Ovary (tissue), 9 donors: ENCODE results near the gene SPAG16. TPM values are rescaled to one million over a fixed set of nuclear protein-coding genes. Genes with fewer than 3 reads are reported as not detected.

Source experiments
- DNase-seq, 5 donors: peaks; one replicate each; pipeline ENCODE4 v3.0.0-alpha.2; 2019 to 2020
- H3K27ac ChIP-seq, 2 donors: fragments of 200-600 bp; one replicate each; pipeline versions ENCODE4 v1.5.1 to v1.8.0; 2019 to 2022
- H3K27me3 ChIP-seq: fragments of 200-600 bp; one replicate; pipeline ENCODE4 v1.8.0; 2022
- H3K36me3 ChIP-seq: fragments of 200-600 bp; sonication (generic); one replicate; pipeline ENCODE4 v1.5.1; 2019
- H3K4me1 ChIP-seq: one replicate; pipeline ENCODE4 v1.8.1; 2013; ENCODE audit warnings: mild to moderate bottlenecking, moderate library complexity; ENCODE audit not compliant: insufficient read depth
- H3K4me3 ChIP-seq: fragments of 200-600 bp; sonication (generic); one replicate; pipeline ENCODE4 v1.5.1; 2017
- H3K9me3 ChIP-seq, 2 donors: fragments of 200-600 bp in 1 of 2; sonication (generic) in 1 of 2; one replicate each; pipeline versions ENCODE4 v1.5.1 to v1.8.1; 2013 to 2019; ENCODE audit warnings: mild to moderate bottlenecking in 1 of 2, moderate library complexity in 1 of 2
- EP300 ChIP-seq: sonication (generic); formaldehyde crosslinking; IDR thresholded peaks from one replicate; pipeline ENCODE4 v1.6.1; 2017; ENCODE audit warnings: antibody characterized with exemption
- POLR2A ChIP-seq: fragments of 450-650 bp; IDR thresholded peaks from one replicate; pipeline ENCODE4 v1.6.1; 2017; ENCODE audit warnings: antibody characterized with exemption, mild to moderate bottlenecking, moderate library complexity
- WGBS, 3 donors: extraction: QIAGEN DNeasy Blood & Tissue Kit in 1 of 3; methylation state at CpG; one replicate each; pipeline versions ENCODE4 v1.1.5 to v1.1.7; 2013 to 2017; 5-methylcytosine and 5-hydroxymethylcytosine counted together
- intact Hi-C, 4 donors: fragments of 100-400 bp; cut with DNase I; formaldehyde crosslinking; loops; one replicate each; pipeline versions ENCODE4 v1.11.0 to v1.15.1; 2022 to 2023
- polyA plus RNA-seq, 2 donors: library from polyadenylated mRNA; stranded (reverse); fragments of 200-250 nt in 1 of 2; fragments of 350-450 nt in 1 of 2; fragmentation: Illumina TruSeq in 1 of 2; extraction: RNeasy Lipid Tissue Mini Kit (QIAGEN cat#74804) in 1 of 2; gene quantifications; one replicate each; pipeline ENCODE4 v1.2.3, GENCODE V29; 2013 to 2014
- total RNA-seq, 7 donors: library from RNA; depleted of rRNA in 2 of 7; stranded (reverse); fragments of >200 nt in 2 of 7; fragmentation: NEBNext Ultra II Directional in 3 of 7; extraction: Animal tissue kit (Norgen Biotek cat#: 25700) in 3 of 7; gene quantifications; one replicate each; pipeline versions ENCODE4 v1.1.0 to v1.2.4, GENCODE V29; 2016 to 2023
- TF ChIP-seq, protein P1 (sequence below), 3 donors: fragments of 450-650 bp in 2 of 3; fragments of 200-600 bp in 1 of 3; IDR thresholded peaks; one replicate each; pipeline versions ENCODE4 v1.5.1 to v1.8.0; 2016 to 2022; ENCODE audit warnings: antibody characterized with exemption in 3 of 3, mild to moderate bottlenecking in 1 of 3
- donor health status: DM: no; HTN: no; CAD: no; lungs with moderate emphysema.
- donor health status: DM: no; HTN: no; CAD: no.
- donor health status: Bipolar disorder and iron deficiency.
- donor health status: DM: yes; HTN: yes; CAD: no.
- donor health status: DM: no; HTN: no; CAD: no.
- donor health status: DM: yes; HTN: yes; CAD: no.

SPAG16 gene
- total and polyA plus RNA-seq, 9 donors: 25.2 to 58.7 (median 28.9) TPM

DNA sequence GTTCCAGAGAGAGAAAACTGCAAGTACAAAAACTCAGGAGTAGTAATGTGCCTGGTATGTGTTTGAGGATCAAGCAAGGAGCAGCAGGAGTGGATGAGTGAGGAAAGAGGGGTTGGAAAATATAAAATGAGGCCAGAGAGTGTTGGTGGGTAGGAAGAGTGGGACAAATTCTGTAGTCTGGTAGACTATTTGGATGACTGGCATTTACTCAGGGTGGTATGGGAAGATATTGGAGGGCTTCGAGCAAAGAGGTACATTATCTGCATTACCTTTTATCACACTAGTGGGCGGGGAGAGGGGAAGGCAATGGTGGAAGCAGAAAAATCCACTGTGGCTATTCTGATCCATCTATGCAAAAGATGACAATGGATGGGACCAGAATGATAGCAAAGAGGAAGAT, 744.9 kb downstream of the SPAG16 start:
- intact Hi-C loops: no loop called here
- Histone ChIP-seq H3K4me3 (no peak overlapping the region), H3K9me3 (no peaks in the 10 kb centered on the region), H3K27me3 (no peaks in the 10 kb centered on the region), H3K27ac (no peak overlapping the region), H3K36me3 (no peaks in the 10 kb centered on the region), H3K4me1 (no peaks in the 10 kb centered on the region)
- no peak for DNase-seq
- TF ChIP-seq POLR2A (no peak), EP300 (no peak)
- TF ChIP-seq, protein P1, sequence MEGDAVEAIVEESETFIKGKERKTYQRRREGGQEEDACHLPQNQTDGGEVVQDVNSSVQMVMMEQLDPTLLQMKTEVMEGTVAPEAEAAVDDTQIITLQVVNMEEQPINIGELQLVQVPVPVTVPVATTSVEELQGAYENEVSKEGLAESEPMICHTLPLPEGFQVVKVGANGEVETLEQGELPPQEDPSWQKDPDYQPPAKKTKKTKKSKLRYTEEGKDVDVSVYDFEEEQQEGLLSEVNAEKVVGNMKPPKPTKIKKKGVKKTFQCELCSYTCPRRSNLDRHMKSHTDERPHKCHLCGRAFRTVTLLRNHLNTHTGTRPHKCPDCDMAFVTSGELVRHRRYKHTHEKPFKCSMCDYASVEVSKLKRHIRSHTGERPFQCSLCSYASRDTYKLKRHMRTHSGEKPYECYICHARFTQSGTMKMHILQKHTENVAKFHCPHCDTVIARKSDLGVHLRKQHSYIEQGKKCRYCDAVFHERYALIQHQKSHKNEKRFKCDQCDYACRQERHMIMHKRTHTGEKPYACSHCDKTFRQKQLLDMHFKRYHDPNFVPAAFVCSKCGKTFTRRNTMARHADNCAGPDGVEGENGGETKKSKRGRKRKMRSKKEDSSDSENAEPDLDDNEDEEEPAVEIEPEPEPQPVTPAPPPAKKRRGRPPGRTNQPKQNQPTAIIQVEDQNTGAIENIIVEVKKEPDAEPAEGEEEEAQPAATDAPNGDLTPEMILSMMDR (IDR thresholded peaks at IDR 0.05): no peak
- 70 to 83% (median 82%) methylated on average over 2 of the region's 2 CpGs for WGBS, 3 donors

GRCh38 chr2:214031566-214031965, 747.3 kb downstream of the SPAG16 start:
- DNase-seq: no peak
- Histone ChIP-seq H3K27me3 (no peaks in the 10 kb centered on the region), H3K4me1 (no peaks in the 10 kb centered on the region), H3K9me3 (no peaks in the 10 kb centered on the region), H3K36me3 (no peaks in the 10 kb centered on the region), H3K27ac (no peak overlapping the region), H3K4me3 (no peak overlapping the region)
- no peak for TF ChIP-seq EP300
- TF ChIP-seq POLR2A: no peak
- TF ChIP-seq, protein P1 (IDR thresholded peaks at IDR 0.05): no peak
- intact Hi-C loops: no loop called here
- WGBS, 3 donors: 79 to 91% (median 82%) methylated on average over 1 of the region's 1 CpG

- no peaks in the 10 kb centered on the region for H3K27me3 ChIP-seq
- intact Hi-C loops: no loop called here
- H3K4me1 ChIP-seq: no peaks in the 10 kb centered on the region
- H3K27ac ChIP-seq: no peak overlapping the region
- no peaks in the 10 kb centered on the region for H3K36me3 ChIP-seq
- no peak for DNase-seq
- no peak overlapping the region for H3K4me3 ChIP-seq
- no peak for TF ChIP-seq POLR2A
- no peak for TF ChIP-seq EP300
- TF ChIP-seq, protein P1 (IDR thresholded peaks at IDR 0.05): no peak
- H3K9me3 ChIP-seq: no peaks in the 10 kb centered on the region
- 76 to 82% (median 80%) methylated on average over 3 of the region's 3 CpGs for WGBS, 3 donors
These were observed 750.2 kb downstream of the SPAG16 start for GRCh38 chr2:214034417-214034816.

GRCh38 chr2:214035091-214035852, 751.0 kb downstream of the SPAG16 start:
- TF ChIP-seq, protein P1 (IDR thresholded peaks at IDR 0.05): no peak
- TF ChIP-seq EP300 (no peak), POLR2A (no peak)
- Histone ChIP-seq H3K27me3 (no peaks in the 10 kb centered on the region), H3K36me3 (no peaks in the 10 kb centered on the region), H3K9me3 (no peaks in the 10 kb centered on the region), H3K27ac (no peak overlapping the region), H3K4me3 (no peak overlapping the region), H3K4me1 (no peaks in the 10 kb centered on the region)
- WGBS, 3 donors: 79 to 84% (median 83%) methylated on average over 8 of the region's 8 CpGs
- intact Hi-C loops: no loop called here
- DNase-seq: no peak
